CD4-positive, alpha-beta T cell treated with Interleukin-12 subunit alpha and Interleukin-12 subunit beta, for 1 hour (primary cell): ENCODE data around the gene KRT4.
"Not testable (repeated sequence)": the region's sequence is repeated elsewhere in the genome, so short reads cannot be mapped to it uniquely, and the experiment has no call there.

ENCODE experiments used
- DNase-seq: peaks from one replicate; pipeline ENCODE4 v3.0.0-alpha.2; 2020

KRT4 gene

GRCh38 chr12:52771088-52771487 is 42.8 kb downstream of the KRT4 start:
- DNase-seq: no peak

GRCh38 chr12:52769946-52770345 is 44.0 kb downstream of the KRT4 start:
- DNase-seq: no peak

GRCh38 chr12:52769354-52769753 is 44.6 kb downstream of the KRT4 start:
- DNase-seq: no peak

GRCh38 chr12:52768479-52769200 is 45.3 kb downstream of the KRT4 start:
- DNase-seq: no peak

- DNase-seq: no peak
Observed at GRCh38 chr12:52767427-52767826, 46.5 kb downstream of the KRT4 start.

GRCh38 chr12:52767020-52767379 is 46.9 kb downstream of the KRT4 start:
- DNase-seq: no peak

- no peak for DNase-seq
Observed at GRCh38 chr12:52766351-52767019, 47.4 kb downstream of the KRT4 start.

GRCh38 chr12:52765702-52766101 is 48.2 kb downstream of the KRT4 start:
- no peak for DNase-seq

- DNase-seq: no peak
Observed at GRCh38 chr12:52763991-52764390, 49.9 kb downstream of the KRT4 start.

- no peak for DNase-seq
Observed at GRCh38 chr12:52763036-52763659, 50.8 kb downstream of the KRT4 start.

- DNase-seq: no peak
Observed at GRCh38 chr12:52761802-52762201, 52.1 kb downstream of the KRT4 start.

- DNase-seq: not testable (repeated sequence)
Observed at GRCh38 chr12:52761218-52761617, 52.7 kb downstream of the KRT4 start.

GRCh38 chr12:52760623-52761022 is 53.3 kb downstream of the KRT4 start:
- no peak for DNase-seq

GRCh38 chr12:52759695-52760094 is 54.2 kb downstream of the KRT4 start:
- DNase-seq: no peak

- DNase-seq: no peak
Observed at GRCh38 chr12:52759218-52759617, 54.7 kb downstream of the KRT4 start.

GRCh38 chr12:52757449-52758176 is 56.3 kb downstream of the KRT4 start:
- DNase-seq: no peak
